Pons (tissue), 1 donor: Measurements from ENCODE around the gene RNGTT.
A peak's percentile ranks its signal among the peaks of the same experiment; 100 is the strongest.
"Not testable (repeated sequence)": the region's sequence is repeated elsewhere in the genome, so short reads cannot be mapped to it uniquely, and the experiment has no call there.

Experiments used
- DNase-seq: peaks from one replicate; pipeline ENCODE4 v3.0.0-alpha.2; 2016; ENCODE audit warnings: low spot score

The RNGTT gene

GRCh38 chr6:88864359-88865054 lies 98.9 kb downstream of the RNGTT start:
- no peak for DNase-seq

GRCh38 chr6:88860310-88860709 lies 103.1 kb downstream of the RNGTT start:
- DNase-seq: no peak

GRCh38 chr6:88858455-88858854 lies 105.0 kb downstream of the RNGTT start:
- DNase-seq: no peak

GRCh38 chr6:88856566-88856965 lies 106.9 kb downstream of the RNGTT start:
- DNase-seq: no peak

- no peak for DNase-seq
Observed at GRCh38 chr6:88855541-88856147, 107.8 kb downstream of the RNGTT start.

GRCh38 chr6:88852775-88853174 lies 110.6 kb downstream of the RNGTT start:
- DNase-seq: no peak

GRCh38 chr6:88852000-88852399 lies 111.4 kb downstream of the RNGTT start:
- no peak for DNase-seq

GRCh38 chr6:88848870-88849269 lies 114.5 kb downstream of the RNGTT start:
- no peak for DNase-seq

GRCh38 chr6:88843040-88843439 lies 120.4 kb downstream of the RNGTT start:
- DNase-seq: no peak

- no peak for DNase-seq
Observed at GRCh38 chr6:88842320-88842719, 121.1 kb downstream of the RNGTT start.

GRCh38 chr6:88840796-88841539 lies 122.5 kb downstream of the RNGTT start:
- DNase-seq: no peak

GRCh38 chr6:88840289-88840688 lies 123.1 kb downstream of the RNGTT start:
- no peak for DNase-seq

GRCh38 chr6:88839280-88839679 lies 124.1 kb downstream of the RNGTT start:
- no peak for DNase-seq

GRCh38 chr6:88835210-88835609 lies 128.2 kb downstream of the RNGTT start:
- DNase-seq: no peak

- not testable (repeated sequence) for DNase-seq
Observed at GRCh38 chr6:88833071-88833470, 130.3 kb downstream of the RNGTT start.

- not testable (repeated sequence) for DNase-seq
Observed at GRCh38 chr6:88827599-88827998, 135.8 kb downstream of the RNGTT start.

- no peak for DNase-seq
Observed at GRCh38 chr6:88825856-88826255, 137.6 kb downstream of the RNGTT start.

GRCh38 chr6:88823998-88824397 lies 139.4 kb downstream of the RNGTT start:
- DNase-seq: no peak

- DNase-seq: peak; percentile 6
Observed at GRCh38 chr6:88815491-88815890, 147.9 kb downstream of the RNGTT start.

- DNase-seq: no peak
Observed at GRCh38 chr6:88814909-88815308, 148.5 kb downstream of the RNGTT start.

- no peak for DNase-seq
Observed at GRCh38 chr6:88813045-88813444, 150.4 kb downstream of the RNGTT start.

- no peak for DNase-seq
Observed at GRCh38 chr6:88810701-88811100, 152.7 kb downstream of the RNGTT start.

- no peak for DNase-seq
Observed at GRCh38 chr6:88810089-88810488, 153.3 kb downstream of the RNGTT start.
